HG03575 (cell line): ENCODE measurements around the gene TMEM63B.

Source experiments
- ATAC-seq: cut with Tn5 transposase; IDR thresholded peaks from one replicate; pipeline ENCODE4 v1.9.1; 2021; ENCODE audit not compliant: unreplicated experiment, insufficient number of reproducible peaks, low FRiP score; ENCODE audit errors: extremely low read depth

Gene TMEM63B

GRCh38 chr6:44161997-44162338 is 34.6 kb downstream of the TMEM63B start:
- no peak for ATAC-seq

GRCh38 chr6:44162876-44163625 is 35.7 kb downstream of the TMEM63B start:
- no peak for ATAC-seq

GRCh38 chr6:44166116-44166515 is 38.8 kb downstream of the TMEM63B start:
- no peak for ATAC-seq

DNA sequence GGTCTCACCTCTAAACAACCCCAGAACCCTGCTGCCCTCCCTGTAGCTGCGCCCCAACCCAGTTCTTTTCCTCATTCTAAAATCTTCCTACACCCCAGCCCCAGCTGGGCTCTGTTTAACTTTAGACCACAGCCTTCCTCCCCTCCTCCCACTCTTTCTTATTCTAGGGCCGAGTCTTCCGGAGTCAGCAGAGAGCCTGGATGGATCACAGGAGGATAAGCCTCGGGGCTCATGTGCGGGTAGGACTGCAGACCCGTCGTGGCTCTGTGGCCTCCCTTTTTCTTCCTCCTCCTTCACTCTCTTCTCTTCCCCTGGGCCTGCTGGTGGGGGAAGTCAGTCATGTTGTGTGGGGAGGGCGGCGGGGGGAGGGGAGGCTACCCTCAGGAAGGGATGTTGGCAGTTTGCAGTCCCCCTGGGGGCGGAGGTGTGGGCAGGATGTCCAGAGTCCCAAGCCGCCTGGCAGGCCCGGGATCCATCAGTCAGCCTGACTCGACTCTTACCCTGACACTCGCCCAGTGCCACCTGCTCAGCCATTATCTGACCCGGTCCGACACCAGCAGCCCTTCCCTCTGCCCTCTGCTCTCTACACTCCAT is 39.3 kb downstream of the TMEM63B start:
- ATAC-seq: no peak

- ATAC-seq: no peak
Measured at GRCh38 chr6:44167567-44167966, 40.2 kb downstream of the TMEM63B start.

DNA sequence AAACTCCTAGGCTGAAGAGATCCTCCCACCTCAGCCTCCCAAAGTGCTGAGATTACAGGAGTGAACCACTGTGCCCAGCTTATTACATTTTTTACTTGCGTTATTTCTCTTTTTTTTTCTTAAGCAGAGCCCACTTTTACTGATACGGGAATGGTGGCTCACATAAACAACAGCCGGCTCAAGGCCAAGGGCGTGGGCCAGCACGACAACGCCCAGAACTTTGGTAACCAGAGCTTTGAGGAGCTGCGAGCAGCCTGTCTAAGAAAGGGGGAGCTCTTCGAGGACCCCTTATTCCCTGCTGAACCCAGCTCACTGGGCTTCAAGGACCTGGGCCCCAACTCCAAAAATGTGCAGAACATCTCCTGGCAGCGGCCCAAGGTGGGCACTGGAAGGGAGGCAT is 41.8 kb downstream of the TMEM63B start:
- no peak for ATAC-seq

GRCh38 chr6:44169886-44170570 is 42.7 kb downstream of the TMEM63B start:
- ATAC-seq: no peak

GRCh38 chr6:44171899-44172546 is 44.7 kb downstream of the TMEM63B start:
- ATAC-seq: no peak

DNA sequence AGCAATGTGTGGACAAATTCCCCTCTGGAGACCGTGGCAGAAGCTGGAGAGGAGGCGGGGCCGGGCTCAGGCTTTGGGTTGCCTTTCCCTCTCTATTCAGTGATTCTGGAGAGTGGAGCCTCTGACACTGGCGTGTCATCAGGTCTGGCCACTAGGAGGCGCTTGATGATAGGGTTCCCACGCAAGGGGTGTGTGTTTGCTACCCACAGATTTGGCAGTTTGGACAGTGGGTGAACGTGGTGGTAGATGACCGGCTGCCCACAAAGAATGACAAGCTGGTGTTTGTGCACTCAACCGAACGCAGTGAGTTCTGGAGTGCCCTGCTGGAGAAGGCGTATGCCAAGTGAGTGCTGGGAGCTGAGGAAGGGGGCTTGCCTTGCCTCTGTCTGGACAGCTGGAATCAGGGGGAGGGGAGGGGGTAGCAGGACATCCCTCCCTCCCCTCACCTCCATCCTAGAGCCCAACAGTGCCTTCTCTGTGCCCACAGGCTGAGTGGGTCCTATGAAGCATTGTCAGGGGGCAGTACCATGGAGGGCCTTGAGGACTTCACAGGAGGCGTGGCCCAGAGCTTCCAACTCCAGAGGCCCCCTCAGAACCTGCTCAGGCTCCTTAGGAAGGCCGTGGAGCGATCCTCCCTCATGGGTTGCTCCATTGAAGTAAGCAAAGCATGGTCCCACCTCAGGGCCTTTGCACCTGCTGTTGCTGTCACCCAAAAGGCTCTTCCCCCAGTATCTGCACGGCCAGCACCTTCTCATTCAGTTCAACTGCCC is 45.6 kb downstream of the TMEM63B start:
- ATAC-seq: no peak

DNA sequence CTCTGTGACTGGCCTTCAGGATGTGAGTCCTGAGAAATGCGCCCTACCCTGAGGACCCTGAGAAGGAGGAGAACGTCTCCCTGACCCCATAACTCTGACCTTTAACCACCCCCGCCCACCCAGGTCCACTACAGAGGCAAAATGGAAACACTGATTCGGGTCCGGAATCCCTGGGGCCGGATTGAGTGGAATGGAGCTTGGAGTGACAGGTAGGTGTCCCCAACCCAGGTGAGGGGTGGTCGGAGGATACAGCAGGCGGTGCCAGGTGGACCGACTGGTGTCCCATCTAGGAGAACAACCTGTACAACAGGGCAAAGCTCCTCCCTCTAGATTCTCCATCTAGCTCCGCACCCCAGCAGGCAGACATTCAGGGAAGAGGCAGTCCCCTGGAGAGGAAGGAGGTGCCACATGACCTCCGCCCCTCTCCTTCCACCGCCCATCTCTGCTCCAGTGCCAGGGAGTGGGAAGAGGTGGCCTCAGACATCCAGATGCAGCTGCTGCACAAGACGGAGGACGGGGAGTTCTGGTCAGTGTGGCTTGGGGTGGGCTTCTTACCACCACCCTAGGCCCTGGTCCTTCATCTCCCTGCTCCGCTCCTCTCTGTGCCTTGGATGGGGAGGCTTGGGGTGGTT is 48.9 kb downstream of the TMEM63B start:
- no peak for ATAC-seq

DNA sequence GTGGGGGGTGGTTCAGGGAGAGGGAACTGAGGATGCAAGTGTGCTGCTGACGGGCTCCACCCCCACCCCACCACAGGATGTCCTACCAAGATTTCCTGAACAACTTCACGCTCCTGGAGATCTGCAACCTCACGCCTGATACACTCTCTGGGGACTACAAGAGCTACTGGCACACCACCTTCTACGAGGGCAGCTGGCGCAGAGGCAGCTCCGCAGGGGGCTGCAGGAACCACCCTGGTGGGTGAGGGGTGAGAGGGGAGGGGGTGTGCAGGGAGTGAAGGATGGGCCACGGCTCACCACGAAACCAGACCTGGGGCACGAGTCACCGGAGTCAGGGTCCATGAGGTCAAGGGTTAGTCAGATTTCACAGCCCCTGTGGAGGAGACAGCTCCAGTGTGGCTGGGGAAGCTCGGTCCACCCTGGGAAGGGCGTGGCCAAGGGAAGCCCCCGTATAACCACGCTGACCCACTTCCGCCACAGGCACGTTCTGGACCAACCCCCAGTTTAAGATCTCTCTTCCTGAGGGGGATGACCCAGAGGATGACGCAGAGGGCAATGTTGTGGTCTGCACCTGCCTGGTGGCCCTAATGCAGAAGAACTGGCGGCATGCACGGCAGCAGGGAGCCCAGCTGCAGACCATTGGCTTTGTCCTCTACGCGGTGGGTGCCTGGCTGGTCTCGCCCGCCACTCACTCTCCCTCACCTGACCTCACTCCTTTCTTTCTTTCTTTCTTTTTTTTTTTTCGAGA is 49.6 kb downstream of the TMEM63B start:
- ATAC-seq: no peak

- ATAC-seq: no peak
Measured at GRCh38 chr6:44177691-44178423, 50.5 kb downstream of the TMEM63B start.

GRCh38 chr6:44178424-44179071 is 51.2 kb downstream of the TMEM63B start:
- no peak for ATAC-seq

DNA sequence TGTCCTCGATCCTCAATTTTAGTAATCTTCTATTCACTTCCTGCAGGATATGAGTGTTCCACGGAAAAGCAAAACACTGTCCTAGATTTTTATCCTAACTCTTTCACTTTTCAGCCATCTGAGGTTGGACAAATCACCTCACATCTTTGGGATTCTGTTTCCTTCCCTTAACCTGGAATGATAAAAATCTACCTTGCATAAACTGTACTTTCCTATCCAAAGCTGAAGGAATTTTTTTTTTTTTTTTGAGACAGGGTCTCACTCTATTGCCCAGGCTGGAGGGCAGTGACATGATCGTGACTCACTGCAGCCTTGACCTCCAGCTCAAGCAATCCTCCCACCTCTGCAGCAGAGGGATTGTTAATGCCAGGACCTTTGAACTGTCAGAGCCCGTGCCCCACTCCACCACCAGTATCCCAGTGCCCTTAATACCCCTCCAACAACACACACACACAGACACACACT is 51.8 kb downstream of the TMEM63B start:
- no peak for ATAC-seq

DNA sequence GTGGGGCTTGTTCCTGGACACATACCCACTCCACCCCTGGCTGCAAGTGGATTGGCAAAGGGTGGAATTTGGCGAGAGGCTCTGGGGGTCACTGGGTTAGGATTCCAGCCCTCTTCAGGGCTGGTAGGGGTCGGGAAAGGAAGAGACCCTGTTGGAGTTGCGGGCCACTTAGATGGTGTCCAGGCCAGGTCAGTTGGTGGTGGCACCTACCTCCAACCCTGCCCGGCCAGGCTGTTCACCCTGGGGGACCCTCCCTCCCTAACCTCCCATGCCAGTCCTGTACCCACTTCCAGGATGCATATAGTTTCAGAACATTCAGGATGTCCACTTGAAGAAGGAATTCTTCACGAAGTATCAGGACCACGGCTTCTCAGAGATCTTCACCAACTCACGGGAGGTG is 52.3 kb downstream of the TMEM63B start:
- ATAC-seq: no peak

DNA sequence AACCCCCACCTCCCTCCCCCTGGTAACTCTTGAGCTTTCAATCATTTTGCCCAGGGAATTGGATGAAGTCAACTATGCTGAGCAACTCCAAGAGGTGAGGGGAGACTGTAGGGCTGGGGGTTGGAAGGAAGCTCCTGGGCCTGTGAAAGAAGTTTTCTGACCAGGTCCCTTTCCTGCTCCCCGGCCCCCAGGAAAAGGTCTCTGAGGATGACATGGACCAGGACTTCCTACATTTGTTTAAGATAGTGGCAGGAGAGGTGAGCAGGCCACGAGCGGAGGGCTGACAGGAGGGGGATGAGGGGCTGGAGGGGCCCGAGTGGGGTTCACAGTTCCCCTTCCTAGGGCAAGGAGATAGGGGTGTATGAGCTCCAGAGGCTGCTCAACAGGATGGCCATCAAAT is 53.1 kb downstream of the TMEM63B start:
- ATAC-seq: no peak

GRCh38 chr6:44180886-44181285 is 53.5 kb downstream of the TMEM63B start:
- no peak for ATAC-seq
